ENCODE data around the gene CCN2. TPM values are rescaled to one million over a fixed set of nuclear protein-coding genes. Genes with fewer than 3 reads are reported as not detected.
"Not testable (repeated sequence)": the region's sequence is repeated elsewhere in the genome, so short reads cannot be mapped to it uniquely, and the experiment has no call there.

Gene CCN2
- total RNA-seq, 1 experiment from 2014 or later: 51.8 TPM

GRCh38 chr6:131946404-131946991 is 4.7 kb downstream of the CCN2 start:
- DNase-seq (ENCODE audit: low read depth): peak; percentile 55

GRCh38 chr6:131945971-131946370 is 5.2 kb downstream of the CCN2 start:
- DNase-seq (ENCODE audit: low read depth): no peak

GRCh38 chr6:131937703-131938631 is 13.2 kb downstream of the CCN2 start:
- peak; percentile 85 for DNase-seq (ENCODE audit: low read depth)

GRCh38 chr6:131937226-131937625 is 13.9 kb downstream of the CCN2 start:
- DNase-seq (ENCODE audit: low read depth): no peak

- DNase-seq (ENCODE audit: low read depth): no peak
Observed at GRCh38 chr6:131936156-131936555, 15.0 kb downstream of the CCN2 start.

GRCh38 chr6:131931063-131931750 is 20.0 kb downstream of the CCN2 start:
- DNase-seq (ENCODE audit: low read depth): no peak

- DNase-seq (ENCODE audit: low read depth): no peak
Observed at GRCh38 chr6:131929976-131930375, 21.2 kb downstream of the CCN2 start.

DNA sequence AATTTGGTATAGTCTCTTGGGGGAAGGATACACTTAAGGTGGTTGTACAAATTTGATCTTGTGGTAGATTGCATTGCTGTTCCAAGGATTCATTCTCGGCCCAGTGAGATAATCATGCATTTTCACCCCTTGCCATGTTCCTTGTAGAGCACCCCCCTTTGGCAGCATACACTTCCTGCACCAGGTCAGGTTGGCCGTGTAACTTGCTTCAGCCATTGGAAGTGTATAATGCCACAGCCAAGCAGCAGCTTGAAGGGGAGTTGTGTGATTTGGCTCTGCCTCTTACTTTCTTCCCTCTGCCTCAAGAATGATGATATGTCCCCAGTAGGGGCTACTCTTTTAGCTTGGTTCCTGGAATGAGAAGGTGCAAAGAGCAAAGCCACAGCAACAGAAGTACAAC is 21.9 kb downstream of the CCN2 start:
- DNase-seq (ENCODE audit: low read depth): no peak

- DNase-seq (ENCODE audit: low read depth): peak; percentile 67
Observed at GRCh38 chr6:131924881-131925474, 26.2 kb downstream of the CCN2 start.

- peak; percentile 72 for DNase-seq (ENCODE audit: low read depth)
Observed at GRCh38 chr6:131923356-131923755, 27.8 kb downstream of the CCN2 start.

DNA sequence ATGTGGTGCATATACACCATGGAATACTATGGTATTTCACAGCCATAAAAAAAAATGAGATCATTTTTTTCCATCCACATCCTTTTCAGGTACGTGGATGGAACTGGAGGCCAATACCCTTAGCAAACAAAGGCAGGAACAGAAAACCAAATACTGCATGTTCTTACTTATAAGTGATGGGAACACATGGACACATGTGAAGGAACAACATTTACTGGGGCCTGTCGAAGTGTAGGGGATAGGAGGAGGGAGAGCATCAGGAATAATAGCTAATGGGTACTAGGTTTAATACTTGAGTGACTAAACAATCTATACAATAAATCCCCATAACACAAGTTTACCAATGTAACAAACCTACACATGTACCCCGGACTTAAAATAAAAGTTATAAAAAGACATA is 30.5 kb downstream of the CCN2 start:
- no peak for DNase-seq (ENCODE audit: low read depth)

DNA sequence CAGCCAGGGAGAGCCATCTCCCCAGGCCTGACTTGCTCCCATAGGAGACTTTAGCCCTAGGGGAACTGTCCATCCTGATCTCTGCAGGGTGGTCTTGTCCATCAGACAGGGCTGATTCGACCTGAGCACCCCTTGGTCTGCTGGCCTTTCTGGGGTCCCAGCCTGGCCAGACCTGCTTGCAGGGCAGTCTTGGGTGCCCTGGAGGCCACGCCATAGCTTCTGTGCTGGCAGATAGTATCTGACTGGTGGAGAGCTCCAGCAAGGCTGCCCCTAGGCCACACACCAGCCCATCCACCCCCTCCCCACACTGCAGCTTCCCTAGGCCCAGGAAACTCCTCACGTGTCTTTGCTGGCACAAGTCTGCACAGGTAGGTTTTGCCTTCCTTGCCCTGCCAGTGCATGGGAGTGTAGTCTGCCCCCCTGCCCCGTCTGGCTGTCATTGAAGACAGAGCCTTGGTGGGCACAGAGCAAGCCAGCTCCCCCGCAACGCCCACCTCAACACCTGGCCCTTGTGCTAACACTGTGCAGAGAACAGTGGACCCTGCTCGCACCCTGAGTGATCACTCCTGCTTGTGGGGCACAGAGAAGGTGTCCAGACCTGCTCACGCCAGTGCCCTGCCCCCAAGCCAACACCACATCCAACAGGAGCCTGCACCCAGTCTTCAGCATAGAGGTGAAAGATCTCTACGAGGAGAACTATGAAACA is 32.4 kb downstream of the CCN2 start:
- no peak for DNase-seq (ENCODE audit: low read depth)

DNA sequence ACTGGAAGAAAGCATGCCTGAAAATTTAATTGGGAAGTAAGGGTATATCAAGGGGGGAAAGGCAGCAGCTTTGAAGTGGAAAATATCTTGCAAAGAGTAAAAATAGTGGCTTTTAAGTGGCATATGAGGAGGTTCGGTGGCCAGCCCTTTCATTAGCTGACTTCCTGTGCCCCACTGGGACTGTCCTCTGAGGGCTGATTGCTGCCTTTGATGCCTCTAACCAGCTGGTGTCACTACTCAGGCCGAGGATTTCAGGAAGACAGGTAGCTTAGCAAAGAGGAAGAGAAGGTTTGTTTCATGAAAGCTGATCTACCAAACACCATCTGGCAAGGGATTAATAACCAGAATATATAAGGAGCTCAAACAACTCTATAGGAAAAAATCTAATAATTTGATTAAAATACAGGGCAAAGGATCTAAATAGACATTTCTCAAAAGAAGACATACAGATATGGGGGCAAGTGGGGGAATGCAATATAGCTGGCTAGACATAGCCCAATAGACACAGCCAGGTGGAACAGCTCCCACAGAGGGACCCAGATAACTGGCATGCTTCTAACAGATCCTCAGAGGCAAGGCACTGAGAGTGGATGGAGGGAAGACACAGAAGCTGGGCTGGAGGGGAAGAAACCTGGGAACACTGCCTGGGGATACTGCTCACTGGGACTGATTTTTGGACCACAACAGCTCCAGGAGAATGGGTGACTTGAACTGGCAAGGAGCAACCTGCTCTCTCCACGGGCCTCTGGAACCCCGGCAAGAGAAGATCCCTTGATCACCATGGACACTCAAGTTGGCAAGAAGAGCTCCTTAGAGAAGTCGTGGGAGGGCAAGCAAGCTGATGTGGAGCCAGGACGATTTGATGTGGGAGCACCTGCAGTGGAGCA is 33.2 kb downstream of the CCN2 start:
- DNase-seq (ENCODE audit: low read depth): peak; percentile 44

DNA sequence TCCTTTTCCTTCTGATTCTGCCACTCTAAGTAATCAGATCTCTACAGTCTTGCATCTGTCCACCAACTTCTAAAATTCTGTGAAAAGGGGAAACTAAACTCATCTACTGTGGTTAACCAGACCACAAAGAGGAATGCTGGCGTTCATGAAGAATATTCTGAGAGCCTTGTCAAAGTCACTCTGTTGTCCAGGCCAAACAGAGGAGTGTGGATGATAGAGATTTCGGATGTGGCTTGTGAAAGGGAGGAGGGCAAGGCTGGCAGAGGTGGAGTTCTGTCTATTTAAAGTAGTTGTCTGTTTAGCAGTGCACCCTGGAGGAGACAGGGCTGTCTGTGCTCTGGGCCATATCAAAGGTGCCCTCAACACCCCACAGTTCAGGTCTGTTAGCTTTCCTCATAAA is 33.9 kb downstream of the CCN2 start:
- DNase-seq (ENCODE audit: low read depth): peak; percentile 96

DNA sequence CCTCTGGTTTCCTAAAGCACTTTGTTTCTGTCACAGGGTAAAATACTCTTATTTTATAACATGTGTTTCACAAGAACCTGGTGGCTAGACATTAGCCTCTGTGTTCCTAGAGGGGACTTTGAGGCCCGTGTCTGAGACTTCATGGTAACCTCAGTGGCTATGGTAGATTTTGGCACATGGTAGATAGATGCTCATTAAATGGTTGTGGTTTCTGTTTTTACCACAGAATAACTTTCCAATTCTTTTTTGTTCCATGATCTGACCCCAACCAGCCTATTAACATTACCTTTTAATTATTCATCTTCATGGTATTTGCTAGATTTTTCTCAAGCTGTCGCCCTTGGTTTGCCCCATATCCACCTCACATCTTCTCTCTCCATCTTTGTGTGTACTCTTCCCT is 34.3 kb downstream of the CCN2 start:
- DNase-seq (ENCODE audit: low read depth): no peak

DNA sequence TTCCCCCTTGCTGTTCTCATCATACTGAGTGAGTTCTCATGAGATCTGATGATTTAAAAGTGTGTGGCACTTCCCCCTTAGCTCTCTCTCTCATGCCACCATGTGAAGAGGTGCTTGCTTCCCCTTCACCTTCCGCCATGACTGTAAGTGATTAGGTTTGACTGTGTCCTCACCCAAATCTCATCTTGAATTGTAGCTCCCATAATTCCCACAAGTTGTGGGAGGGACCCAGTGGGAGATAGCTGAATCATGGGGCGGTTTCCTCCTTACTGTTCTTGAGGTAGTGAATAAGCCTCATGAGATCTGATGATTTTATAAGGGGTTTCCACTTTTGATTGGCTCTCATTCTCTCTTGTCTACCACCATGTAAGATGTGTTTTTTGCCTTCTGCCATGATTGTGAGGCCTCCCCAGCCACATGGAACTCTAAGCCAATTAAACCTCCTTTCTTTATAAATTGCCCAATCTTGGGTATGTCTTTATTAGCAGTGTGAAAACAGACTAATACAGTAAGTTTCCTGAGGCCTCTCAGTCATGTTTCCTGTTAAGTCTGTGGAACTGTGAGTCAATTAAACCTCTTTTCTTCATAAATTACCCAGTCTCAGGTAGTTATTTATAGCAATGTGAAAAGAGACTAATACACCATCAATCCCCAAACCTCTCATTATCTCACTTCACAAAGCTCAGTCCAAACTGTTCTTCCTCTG is 34.9 kb downstream of the CCN2 start:
- DNase-seq (ENCODE audit: low read depth): not testable (repeated sequence)

DNA sequence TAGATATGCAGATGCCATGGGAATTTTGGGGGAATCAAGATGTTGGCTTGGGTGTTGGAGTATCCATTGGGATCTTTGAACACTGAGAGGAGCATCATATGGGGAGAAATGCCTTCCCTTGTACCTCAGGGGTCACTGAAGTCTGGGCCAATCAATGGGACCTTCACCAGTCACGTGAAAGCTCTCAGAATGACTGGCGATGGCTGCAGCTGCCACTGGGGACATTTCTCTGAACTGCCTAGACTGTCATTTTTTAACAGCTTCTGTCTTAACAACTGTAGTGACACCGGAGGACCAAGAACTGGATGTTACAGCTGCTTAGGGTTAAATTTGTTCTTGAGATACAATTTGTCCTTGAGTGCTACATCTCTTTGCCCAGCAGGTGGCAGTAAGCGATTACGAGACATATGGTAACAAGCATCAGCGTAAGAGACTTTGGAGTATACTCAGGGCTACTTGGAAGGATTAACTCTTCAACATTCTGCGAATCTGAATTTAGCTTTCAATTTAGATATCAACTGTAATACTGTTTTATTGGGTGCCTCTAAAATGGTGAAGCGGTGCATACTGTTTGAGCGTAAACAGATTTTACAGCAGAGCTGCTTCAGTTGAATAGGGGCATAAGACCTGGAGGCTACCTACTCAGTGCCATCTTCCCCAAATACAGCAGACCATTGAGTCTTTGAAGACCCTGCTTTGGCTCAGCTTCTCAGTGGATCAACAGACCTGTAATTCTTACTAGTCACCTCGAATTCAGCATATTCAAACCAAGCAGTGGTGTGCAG is 36.0 kb downstream of the CCN2 start:
- peak; percentile 88 for DNase-seq (ENCODE audit: low read depth)

- DNase-seq (ENCODE audit: low read depth): peak; percentile 63
Observed at GRCh38 chr6:131914234-131914633, 36.9 kb downstream of the CCN2 start.

- DNase-seq (ENCODE audit: low read depth): no peak
Observed at GRCh38 chr6:131911951-131912350, 39.2 kb downstream of the CCN2 start.

Data from LHCN-M2 (cell line).